ENCODE measurements around the gene PEPD.

Gene PEPD

DNA sequence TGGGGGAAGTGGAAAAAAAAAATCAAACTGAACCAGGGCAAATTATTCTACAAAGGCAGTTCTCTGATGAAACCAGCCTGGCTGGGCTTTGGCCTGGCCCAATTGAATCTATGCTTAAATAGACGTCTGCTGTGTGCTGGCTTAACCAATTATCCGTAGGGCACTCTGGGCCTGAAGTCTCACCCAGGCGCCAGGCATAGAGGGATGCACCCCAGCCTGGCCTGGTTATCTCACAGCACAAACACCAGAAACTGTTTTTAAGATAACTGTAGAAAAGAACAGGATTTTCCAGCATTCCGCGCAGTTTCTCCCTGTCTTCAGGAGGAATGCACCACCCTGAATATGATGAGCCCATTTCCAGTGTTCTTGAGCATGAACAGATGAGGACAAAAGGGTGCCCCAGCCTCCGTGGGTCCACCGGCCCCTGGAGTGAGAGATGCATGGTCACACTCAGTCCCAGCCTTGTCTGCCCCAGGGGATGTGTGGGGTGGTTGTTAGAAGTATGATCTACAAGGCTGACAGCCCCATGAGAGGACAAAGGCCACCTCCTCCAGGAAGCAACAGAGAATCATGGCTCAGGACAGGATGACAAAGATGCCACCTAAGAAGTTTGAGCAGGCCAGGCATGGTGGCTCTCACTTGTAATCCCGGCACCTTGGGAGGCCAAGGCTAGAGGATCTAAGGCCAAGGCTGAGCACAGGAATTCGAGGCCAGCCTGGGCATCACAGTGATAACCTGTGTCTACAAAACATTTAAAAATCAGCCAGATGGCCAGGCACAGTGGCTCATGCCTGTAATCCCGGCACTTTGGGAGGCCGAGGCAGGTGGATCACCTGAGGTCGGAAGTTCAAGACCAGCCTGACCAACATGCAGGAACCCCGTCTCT is 50.2 kb downstream of the PEPD start:
- no peak for DNase-seq

DNA sequence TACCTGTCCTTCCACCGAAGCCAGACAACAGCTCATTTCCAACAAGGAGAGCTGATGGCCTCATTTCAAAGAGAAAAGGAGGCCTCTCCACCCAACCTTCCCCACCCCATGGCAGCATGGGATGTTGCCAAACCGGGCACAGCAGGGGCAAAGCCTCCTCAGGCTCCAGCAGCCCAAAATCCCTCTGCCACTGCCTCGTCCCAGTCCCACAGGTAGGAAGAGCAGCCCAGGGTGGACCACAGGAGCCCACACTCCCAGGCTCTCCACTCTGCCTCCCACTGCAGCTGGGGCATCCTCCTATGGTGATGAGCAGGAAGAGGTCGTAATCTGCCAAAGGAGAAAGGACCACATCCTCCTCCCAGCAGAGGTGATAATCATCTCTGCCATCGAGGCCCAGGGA is 50.9 kb downstream of the PEPD start:
- DNase-seq: no peak

DNA sequence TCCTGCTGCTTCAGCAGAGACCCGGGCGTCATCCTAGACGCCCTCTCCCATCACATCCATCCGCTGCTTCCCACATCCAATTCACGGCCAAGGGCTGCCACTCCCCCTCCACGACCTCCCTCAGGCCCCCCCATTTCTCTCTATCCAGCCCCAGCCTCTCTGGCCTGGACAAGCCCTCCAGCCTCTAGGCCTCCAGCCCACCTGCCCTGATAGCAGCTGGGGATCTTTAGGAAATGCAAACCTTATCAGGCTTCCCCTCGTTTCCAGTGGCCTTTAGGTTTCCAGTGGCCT is 51.6 kb downstream of the PEPD start:
- no peak for DNase-seq

DNA sequence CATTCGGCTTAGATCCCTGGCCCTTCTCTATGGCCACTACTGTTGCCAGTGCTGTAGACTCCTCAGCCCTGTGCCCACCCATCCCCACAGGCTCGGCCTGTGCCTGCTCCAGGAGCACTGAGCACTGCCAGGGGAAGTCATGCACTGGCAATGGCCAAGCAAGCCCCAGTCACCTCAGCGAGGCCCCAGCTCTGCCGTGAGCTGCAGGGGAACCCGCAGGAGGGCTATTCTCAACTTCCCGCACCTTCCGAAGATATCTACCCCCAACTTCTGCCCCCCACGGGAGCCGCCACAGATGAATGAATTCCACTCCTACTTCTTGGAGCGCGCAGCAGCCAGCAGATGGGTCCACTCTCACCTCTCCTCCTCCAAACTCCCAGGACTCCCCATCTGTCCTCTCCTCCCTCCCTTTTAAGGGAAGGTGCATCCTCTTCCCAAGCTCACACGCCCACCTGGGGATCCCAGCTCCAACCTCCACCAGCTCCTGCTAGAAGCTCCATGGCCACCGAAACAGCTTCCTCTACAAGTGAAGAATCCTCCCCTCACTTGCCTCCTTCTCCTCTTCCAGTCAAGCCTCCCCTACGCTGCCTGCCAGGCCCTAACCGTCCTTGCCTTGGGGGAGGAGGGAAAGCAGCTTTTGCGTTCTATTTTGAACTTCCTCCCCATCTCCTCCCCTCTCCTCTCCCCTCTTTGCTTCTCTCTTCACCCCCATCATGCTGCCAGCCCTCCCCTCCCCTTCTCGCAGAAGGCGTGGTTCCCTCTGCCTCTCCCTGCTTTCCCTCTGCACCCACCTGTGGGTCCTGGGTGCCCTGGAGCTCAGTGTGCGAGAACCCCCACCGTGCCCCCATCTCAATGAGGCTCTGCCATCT is 52.2 kb downstream of the PEPD start:
- DNase-seq: no peak

DNA sequence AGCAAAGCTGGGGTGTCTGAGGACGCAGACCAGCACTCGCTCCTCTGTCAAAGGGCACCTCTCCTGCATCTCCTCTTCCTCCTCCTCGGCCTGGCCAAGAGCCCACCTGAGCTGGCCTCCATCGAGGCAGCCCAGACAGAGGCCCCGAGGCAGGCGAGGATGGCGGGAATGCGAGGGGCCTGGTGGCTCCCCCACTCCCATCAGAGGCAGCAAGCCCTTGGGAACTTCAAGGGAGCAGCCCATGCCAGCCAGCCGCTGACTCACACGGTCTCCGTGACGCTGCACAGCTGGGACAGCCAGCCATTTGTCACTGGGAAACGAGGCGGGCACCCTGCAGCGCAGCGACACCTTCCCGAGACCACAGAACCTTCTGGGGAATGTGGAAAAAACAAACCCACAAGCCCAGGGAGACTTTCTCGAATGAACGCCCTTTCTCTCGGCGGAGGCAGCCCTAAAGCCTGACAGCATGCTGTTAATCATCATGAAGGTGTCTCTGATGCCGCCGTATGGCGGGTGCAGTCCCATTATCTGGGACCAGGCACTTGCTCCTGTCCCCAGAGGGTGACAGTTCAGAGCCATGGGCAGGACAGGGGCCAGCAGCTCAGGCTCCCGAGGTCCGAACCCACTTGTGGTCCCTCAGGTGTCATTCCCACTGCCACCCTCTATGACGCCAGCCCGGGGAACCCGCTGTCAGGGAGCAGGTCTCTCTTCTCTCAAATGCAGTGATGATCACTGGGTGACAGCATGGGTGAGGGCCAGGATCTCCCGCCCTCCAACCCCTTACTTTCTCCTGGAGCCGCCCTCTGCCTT is 53.0 kb downstream of the PEPD start:
- peak; percentile 75 for DNase-seq

DNA sequence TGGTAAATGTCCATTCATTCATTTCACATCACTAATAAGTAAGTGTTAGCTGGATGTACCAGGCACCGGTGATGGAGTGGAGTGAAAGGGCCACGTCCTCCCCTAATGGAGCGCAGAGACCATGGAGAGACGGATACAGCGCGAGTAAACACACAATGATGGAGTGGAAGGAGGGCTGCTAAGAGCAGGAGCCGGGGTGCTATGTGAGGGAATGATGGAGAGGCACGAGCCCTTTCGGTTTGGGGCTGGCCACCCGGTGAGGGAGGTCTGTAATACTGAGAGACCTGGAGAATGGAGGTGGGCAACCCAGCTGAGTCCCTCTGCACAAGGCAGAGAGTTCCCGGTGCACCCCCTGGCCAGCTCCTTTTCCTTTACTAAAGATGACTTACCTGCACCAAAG is 53.7 kb downstream of the PEPD start:
- DNase-seq: no peak

DNA sequence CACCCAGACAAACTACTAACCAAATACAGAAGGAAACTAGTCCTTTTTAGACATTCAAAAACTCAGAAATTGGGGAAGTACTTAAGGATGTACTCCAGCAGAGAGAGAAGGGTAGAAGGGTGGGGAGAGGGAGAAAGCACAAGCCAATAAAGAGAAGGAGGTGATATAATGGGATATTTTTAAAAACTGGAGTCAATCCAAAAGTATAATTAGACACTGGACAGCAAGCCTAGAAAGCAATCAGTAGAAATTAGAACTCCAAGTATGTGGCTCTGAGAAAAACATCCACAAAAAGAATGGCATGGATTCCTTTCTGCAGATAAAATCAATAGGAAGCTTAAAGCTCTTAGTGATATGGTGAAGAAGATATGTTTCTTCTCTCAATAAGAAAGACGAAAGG is 55.8 kb downstream of the PEPD start:
- DNase-seq: no peak

DNA sequence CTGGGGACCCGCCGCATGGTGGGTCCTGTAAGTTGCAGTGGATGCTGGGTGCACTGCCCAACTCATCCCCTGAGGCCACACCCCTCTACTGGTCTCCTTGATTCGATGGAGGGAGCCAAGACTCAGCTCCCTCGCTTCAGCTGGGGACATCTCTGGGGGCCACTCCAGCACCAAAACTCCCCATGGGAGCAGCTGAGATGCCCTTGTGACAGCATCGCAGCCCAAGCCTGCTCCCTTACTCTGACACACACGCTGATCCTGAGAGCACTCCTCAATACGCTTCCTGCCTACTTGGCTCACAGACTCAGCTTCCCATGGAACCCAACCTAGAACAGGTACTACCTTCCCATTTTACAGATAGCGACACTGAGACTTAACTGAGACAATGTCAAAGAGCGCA is 56.2 kb downstream of the PEPD start:
- DNase-seq: no peak

DNA sequence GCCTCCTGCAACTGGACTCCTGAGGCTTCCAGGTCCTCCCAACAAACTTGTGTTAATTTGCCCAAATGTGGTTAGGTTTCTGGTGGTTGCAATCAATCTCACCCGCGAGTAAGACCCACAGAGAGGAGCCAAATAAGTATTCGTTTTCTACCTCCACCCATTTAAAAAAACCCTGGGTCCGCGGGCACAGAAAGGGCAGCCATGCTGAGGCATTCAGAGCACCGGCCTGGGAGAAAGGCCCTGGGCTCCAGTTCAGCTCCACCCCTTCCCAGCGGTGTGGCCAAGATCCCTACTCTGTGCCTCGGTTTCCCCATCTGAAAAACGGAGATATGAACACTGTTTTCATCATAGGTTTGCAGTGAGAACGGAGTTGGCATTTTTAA is 56.9 kb downstream of the PEPD start:
- DNase-seq: no peak

DNA sequence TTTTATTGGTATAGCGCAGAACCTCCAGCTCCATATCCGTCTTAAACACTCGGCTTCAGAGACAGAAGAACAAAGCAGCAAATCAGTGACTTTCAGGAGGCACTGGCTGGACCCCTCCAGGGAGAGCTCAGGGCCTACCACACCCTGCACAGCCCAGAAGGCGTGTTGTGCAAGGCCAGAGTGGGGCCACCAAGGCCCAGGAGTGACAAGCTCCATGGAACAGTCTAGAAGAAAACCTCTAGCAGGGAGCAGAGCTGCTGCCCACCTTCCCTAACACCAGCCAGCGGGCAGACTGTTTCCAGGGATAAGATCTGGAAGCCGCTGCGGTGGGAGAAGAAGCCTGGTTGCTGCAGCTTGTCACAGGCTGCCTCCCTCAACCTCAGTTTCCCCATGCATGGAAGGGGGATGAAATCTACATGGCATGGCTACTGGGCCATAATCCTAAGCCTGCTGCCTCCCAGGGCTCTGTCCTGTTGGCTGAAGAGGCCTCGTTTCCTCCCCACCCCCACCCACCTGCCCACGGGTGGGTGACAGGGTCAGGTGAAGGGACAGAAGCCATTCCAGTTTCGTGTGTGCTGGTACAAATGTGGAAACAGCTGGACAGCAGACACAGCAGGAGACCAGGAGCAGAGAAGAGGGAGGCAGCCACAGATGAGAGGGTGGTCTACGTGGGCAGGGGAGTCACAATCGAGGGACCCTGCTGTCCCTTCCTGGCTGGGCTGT is 57.4 kb downstream of the PEPD start:
- DNase-seq: no peak

DNA sequence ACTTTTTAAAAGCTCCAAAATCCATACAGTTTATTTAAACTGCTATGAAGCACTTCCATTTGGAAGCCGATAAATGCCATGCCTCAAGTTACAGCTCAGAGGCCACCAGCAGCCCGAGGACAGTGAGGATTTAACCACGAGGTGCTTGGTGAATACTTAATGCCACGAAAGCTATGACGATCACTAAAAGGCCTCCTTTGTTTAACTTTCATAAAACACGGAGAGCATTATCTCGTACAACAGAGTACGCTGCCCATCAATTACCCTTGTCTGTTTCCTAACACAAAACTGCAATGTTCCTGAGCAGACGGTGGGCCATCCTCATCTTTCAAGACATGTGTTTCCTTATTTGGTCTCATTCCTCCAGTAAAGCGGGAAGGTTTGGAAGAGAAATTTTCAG is 58.4 kb downstream of the PEPD start:
- no peak for DNase-seq

DNA sequence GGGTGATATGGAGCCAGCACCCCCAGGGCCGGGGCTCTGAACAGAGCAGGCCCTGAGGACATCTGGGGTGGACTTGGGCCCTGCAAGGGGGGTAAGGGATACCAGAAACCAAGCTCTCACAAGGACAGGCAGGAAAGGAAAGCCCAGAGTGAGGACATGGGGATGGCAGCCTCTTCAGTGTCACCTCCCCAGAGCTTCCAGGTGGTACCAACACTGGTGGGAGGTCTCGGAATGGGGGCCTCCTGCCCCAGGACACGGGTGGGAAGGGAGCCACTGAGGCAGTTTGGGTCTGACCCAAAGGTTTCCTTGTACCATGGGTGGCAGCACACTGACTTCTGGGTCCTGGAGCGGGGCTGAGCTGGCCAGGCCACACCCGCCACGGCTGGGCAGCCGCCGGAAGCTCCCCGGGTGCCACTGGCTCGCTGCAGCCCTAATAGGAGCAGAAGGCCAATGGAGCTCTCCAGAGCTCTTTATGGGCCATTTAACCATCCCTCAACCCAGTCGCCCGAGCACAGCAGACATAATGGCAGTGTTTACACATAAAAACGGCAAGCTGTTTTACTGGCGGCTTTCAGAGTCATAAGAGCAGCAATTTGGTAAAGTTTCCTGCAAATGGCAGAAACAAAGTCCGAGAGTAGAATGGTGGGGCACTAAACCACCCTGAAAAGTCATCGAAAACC is 59.3 kb downstream of the PEPD start:
- DNase-seq: no peak

DNA sequence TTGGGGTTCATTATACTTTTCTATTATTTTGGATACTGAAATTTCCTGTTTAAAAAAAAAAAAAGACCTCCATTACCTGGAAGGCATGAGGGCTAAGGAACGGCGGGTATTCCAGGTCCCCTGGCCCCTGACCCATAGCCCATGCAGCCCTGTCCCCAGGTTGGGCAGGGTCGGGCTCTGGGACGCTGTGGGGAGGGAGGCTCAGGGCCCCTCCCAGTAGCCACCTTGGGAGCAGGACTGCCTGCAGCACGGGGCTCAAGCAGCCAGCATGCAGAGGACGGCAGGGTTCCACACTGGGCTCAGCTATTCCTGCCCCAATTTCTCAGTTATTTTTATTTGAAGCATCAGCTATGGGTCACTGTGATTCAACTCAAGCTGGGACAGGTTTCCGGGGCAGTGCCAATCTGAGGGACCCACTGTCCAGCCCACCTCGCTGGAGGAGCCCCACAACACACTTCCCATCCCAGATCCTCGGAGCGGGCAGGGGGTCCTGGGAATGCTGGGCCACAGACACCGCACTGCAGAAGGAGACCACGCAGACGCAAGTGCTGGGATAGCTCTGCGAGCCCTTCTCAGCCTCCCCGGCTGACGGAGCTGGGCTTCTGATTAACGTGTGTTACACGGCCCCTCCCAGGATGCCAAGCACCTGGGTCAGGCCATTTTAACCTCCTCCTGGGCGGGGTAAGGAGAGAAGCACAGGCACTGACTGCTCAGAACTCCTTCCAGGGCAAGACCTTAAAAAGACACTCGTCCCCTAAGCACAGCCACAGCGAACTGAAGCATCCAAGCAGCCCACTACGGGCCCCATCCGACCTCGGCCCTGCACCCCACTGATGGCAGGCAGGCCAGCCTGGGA is 60.1 kb downstream of the PEPD start:
- DNase-seq: no peak

DNA sequence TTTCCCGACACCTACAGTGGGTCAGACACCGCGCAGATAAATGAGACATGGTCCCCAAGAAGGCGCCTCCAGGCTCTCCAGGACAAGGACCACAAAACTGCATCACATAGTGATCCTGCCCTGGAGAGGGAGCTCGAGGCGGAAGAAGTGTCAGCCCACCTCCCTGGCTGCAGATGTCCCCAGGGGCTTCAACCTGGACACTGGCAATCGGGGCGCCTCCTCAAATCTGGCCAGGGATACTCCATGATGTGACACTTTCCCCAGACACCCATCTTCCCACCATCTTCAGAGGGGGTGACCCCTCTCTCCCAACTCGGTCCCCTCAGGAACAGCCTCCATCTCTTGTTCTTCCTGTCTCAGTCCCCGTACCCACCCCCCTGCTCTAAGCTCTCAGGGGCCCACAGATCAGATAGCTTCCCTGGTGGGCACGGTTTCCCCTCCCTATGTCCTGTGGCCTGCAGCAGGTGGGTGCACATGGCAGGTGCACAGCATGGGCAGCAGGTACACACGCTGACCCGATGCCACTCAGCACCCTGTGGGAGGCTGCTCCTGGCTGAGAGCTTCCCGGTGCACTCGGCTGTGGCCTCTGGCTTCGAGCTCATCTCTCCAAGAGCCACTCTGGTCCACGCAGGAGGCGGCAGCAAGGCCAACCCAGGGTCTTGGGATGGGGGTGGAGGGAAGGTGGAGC is 61.2 kb downstream of the PEPD start:
- no peak for DNase-seq

DNA sequence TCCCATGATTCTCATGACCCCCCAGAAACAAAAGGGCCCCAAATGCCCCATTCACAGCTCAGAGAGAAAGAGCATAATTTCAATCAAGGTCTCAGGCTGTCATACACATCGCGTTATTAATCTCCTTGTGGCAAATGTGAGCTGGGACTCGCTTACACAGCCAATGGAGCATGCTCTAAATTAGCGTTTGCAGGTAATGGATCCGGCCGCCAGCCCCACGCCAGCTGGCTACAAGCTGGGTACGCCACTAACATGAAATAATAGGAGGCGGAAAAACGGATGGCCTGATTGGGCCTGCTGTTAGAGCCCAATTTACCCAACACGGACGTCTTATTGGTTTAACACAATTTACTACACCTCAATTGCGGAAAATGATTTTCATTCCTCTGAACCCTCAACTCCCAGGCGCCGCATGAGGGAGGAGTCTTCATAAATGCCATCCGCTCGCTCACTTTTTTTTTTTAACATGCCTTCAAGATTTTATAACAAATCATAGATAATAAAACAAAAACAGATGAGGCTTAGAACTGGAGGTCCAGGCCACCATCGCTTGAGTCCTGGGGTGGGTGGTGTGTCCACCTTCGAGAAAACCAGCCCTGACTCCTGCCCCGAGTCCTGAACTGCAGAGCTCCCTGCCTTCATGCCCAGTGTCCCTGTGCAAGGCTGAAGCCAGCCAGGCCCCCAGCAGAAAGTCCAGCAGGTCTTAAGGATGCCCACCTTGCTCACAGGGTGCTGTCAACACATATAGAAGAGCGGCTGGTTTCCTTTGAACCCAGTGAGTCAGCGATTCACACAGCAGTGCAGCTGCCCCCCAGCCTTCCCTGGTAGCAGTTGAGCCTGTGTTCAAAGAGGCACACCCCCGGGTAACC is 62.1 kb downstream of the PEPD start:
- DNase-seq: no peak

DNA sequence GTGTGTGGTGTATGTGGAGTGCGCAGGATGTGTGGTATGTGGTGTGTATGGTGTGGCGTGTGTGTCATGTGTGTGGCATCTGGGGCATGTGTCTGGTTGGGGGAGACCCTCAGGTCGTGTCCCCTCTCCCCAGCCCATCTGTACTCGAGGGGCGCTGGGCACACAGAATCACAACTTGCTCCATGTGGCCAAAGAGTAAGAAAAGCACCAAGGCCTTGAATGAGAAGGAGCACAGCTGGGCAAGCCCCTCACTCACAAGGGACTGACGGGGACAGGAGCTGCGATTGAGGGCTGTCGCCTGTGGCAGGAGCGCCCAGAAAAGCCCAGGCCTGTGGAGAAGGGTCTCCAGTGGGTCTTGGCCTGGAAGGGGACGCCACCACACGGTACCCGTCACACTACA is 62.8 kb downstream of the PEPD start:
- no peak for DNase-seq

DNA sequence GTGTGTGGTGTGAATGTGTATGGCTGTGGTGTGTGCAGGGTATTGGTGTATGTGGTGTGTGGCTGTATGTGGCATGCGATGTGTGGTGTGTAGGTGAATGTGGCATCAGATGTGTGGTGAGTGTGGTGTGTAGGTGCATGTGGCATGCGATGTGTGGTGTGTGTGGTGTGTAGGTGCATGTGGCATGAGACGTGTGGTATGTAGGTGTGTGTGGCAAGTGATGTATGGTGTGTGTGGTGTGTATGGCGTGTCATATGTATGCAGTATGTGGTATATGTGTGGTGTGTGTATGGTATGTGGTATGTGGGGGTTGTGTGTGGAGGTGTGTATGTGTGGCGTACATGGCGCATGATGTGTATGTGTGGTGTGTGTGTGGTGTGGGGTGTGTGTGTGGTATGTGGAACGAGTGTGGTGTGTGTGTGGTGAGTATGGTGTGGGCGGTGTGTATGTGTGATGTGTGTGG is 63.4 kb downstream of the PEPD start:
- DNase-seq: no peak

DNA sequence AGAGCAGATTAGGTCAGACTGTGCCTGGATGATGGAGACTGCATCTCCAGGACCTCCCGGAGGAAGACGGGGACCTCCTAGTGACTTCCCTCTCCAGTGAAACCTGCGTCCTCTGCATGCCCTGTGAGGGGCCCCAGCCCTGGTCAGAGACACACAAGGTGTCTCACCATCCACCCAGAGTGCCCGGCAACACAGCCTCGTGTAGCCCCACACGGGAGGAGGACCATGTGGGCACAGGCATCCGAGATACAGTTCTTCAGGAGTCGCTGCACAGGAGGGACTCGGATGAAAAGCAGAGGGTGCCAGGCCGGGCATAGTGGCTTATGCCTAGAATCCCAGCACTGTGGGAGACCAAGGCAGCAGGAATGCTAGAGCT is 64.8 kb downstream of the PEPD start:
- DNase-seq: no peak

DNA sequence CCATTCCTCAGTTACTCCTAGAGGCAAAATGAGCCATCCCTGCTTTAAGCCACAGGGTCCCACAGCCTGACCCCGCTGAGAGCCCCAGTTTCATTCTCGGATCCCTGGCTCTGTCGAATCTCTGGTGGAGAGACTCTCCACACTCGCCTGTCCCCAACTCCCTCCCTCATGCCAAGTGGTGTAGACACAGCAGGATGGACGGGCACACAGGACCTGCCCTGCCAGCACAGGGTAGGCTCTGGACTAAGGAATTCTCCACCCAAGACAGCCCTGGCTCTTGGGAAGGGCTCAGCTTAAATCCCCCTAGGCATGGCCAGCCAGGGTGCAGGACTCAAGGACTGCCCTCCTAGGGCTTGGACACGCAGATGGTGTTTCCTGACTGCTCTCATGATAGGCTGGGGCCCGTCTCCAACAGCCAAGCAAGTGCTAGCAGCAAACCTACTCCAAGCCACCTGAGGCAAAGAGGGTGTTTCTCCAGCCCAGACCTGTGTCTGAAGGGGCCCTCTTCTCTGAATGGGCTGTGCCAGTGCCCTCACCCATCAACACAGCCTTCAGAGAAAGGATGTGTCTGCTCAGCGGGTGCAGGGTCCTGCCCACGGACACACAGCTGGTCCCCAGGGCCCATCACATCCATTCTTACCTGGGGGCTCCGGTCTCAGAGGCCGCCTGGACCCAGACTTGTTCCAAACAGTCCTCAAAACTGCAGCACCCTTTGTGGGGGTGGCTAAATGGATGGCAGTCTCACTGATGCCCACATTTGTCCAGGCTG is 65.3 kb downstream of the PEPD start:
- no peak for DNase-seq
